SH-SY5Y (cell line): ENCODE measurements around the gene LRIT3.

Experiments used
- GATA2 ChIP-seq: IDR thresholded peaks from 2 replicates; pipeline ENCODE4 v1.6.1; 2011; ENCODE audit warnings: mild to moderate bottlenecking, low read depth, low read length
- GATA3 ChIP-seq: IDR thresholded peaks from 2 replicates; pipeline ENCODE4 v1.6.1; 2011; ENCODE audit warnings: low read depth, mild to moderate bottlenecking, low read length, moderate library complexity

GRCh38 chr4:109818268-109818667 is 29.6 kb upstream of the LRIT3 start:
- TF ChIP-seq GATA2 = no peak
- no peak for TF ChIP-seq GATA3
